Ovary (tissue), 3 donors: ENCODE data around the gene ALG2.

Source experiments
- POLR2A ChIP-seq: fragments of 450-650 bp; IDR thresholded peaks from one replicate; pipeline ENCODE4 v1.6.1; 2017; ENCODE audit warnings: antibody characterized with exemption, mild to moderate bottlenecking, moderate library complexity
- TF ChIP-seq, protein P1 (sequence below), 3 donors: fragments of 450-650 bp in 2 of 3; fragments of 200-600 bp in 1 of 3; IDR thresholded peaks; one replicate each; pipeline versions ENCODE4 v1.5.1 to v1.8.0; 2016 to 2022; ENCODE audit warnings: antibody characterized with exemption in 3 of 3, mild to moderate bottlenecking in 1 of 3
- donor health status: DM: no; HTN: no; CAD: no.

DNA sequence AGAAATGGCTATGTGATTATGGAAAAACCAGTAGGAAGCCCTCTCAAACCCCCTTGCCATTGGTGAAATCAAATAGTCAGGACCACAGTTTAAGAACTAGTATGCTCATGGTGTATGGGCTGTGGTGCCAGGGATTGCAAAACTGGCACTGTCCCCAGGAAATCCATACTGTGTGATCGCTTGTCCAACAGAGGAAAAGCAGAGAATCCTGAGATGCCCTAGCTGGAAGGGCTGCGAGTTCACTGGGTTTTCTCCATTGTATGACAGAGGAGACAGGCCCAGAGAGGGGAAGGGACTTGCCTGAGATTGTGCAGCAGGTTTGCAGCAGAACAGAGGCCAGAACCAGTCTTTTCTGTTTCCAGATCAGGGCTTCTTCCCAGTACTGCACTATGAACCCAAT is 12.9 kb upstream of the ALG2 start:
- TF ChIP-seq, protein P1, sequence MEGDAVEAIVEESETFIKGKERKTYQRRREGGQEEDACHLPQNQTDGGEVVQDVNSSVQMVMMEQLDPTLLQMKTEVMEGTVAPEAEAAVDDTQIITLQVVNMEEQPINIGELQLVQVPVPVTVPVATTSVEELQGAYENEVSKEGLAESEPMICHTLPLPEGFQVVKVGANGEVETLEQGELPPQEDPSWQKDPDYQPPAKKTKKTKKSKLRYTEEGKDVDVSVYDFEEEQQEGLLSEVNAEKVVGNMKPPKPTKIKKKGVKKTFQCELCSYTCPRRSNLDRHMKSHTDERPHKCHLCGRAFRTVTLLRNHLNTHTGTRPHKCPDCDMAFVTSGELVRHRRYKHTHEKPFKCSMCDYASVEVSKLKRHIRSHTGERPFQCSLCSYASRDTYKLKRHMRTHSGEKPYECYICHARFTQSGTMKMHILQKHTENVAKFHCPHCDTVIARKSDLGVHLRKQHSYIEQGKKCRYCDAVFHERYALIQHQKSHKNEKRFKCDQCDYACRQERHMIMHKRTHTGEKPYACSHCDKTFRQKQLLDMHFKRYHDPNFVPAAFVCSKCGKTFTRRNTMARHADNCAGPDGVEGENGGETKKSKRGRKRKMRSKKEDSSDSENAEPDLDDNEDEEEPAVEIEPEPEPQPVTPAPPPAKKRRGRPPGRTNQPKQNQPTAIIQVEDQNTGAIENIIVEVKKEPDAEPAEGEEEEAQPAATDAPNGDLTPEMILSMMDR (IDR thresholded peaks at IDR 0.05), result no peak
- TF ChIP-seq POLR2A, result no peak
